ENCODE data around the gene UGT1A9.
"Not testable (repeated sequence)": the region's sequence is repeated elsewhere in the genome, so short reads cannot be mapped to it uniquely, and the experiment has no call there.

The UGT1A9 gene

DNA sequence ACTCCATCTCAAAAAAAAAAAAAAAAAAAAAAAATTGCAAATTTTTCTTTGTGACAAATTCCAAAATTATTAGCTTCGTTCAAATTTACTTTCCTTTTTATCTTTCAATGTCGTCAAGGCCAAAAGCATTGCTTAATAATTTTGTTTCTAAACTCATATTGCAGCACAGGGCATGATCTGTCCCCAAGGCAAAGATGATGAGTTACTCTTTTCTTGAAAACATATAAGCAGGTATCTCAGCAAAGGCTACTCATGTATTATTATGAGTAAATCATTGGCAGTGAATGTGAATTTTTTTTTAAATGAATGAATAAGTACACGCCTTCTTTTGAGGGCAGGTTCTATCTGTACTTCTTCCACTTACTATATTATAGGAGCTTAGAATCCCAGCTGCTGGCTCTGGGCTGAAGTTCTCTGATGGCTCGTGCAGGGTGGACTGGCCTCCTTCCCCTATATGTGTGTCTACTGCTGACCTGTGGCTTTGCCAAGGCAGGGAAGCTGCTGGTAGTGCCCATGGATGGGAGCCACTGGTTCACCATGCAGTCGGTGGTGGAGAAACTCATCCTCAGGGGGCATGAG lies 9.9 kb downstream of the UGT1A9 start, which contains the start of gene UGT1A7:
Gene UGT1A7, plus strand, starts transcription at position 381 of the 579 bp plus-strand sequence. Its CDS starts 37 bp downstream, at position 418.
- DNase-seq, result no peak

DNA sequence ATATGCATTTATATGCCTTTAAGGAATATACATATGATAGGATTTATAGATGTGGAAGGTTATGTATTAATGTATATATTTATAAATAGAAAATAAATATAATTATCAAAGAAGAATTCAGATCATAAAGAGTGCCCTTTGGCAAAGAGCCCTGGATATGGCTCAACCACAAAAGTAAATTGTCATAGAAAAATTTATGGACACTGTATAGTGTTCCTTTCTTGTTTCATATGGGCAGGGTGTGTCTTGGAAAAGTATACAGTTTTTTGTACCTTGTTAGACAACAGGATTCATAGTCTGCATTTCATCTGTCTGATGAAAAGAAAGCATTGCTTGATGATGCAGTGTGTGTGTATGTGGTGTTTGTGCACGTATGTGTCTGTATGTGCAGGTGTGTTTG lies 12.9 kb downstream of the UGT1A9 start:
- DNase-seq, result no peak

DNA sequence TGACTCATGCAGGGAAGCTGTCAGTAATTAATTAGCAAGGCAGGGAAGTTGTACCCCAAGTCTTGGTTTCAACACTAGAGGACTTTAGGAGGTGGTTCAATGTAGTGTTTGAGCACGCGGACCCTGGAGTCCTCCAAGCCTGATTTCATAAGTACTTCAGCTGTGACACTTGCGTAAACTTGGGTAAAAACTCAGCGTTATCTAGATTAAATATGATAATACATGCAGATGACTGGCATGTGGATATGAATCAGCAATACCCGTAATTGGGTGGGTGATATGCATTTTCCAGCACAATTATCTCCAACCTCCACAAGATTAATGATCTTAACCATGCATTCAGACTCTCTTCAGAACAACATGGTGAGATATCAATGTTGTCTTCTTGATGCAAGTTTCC lies 15.2 kb downstream of the UGT1A9 start:
- DNase-seq, result no peak

DNA sequence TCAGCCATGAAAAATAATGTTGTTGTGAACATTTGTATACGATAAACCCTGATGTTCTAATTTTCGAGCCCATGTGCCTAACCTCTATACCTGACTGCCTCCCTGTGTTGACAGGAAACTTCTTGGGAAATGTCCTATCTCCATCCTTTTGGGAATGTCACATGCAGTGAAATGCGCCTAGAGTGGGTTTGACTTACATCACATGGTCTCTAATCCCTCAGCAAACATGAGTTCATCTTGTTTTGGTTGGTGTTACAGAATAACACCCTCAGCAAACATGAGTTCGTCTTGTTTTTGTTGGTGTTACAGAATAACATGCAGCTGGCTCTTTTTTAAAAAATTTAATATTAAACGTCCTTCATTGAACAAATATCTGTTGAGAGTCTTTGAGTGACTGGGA lies 16.6 kb downstream of the UGT1A9 start:
- no peak for DNase-seq

DNA sequence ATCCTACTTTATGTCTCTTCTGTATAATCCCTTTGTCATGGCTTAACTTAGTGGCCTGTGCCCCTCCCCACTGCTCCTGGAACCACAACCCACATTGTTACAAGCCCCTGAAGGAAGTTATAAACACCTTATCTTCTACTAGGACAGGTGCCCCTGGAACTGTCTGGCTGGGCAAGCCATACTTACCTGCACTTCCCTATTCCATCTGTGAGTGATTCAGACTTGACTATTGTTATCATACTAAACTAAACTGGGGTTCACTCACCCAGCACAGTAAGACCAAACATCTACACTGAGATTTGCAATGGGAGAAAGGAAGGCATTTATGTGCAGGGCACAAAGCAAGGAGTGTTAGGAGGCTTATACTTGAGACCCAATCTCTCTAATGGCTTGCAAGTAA lies 17.3 kb downstream of the UGT1A9 start:
- no peak for DNase-seq

DNA sequence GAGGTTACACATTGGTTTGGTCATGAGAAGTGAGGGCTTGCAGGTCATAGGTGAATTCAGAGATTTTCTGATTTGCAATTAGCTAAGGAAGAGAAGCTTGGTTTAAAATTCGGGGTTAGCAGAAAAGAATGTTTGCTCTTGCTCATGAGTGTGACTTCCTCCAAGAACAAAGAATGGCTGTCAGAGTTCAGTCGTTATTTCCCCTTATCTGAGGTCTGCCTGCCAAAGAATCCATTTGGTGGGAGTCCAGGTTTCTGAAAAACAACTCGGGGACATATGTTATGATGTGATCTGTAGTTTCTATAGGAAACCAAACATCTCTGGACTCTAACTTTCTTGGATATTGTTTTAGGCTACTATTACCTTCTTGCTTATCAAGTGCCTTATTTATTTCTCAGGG lies 17.8 kb downstream of the UGT1A9 start:
- DNase-seq, result no peak

DNA sequence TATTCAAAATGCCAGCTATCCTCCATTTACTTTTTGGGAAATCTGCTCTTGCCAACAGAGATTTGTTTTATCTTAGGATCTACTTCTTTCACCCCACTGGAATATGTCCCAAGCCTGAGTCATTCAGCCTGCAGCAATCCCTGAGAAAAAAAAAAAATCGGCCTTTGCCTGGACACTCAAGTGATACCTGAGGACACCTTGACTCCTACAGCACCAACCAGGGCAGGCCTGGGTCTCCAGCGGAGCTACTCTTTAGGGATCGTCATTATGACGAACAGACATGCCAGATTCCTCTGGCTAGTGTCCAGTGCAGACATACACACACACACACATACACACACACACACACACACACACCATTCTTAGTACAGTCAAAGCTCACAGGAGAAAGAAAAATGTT lies 18.7 kb downstream of the UGT1A9 start:
- no peak for DNase-seq

DNA sequence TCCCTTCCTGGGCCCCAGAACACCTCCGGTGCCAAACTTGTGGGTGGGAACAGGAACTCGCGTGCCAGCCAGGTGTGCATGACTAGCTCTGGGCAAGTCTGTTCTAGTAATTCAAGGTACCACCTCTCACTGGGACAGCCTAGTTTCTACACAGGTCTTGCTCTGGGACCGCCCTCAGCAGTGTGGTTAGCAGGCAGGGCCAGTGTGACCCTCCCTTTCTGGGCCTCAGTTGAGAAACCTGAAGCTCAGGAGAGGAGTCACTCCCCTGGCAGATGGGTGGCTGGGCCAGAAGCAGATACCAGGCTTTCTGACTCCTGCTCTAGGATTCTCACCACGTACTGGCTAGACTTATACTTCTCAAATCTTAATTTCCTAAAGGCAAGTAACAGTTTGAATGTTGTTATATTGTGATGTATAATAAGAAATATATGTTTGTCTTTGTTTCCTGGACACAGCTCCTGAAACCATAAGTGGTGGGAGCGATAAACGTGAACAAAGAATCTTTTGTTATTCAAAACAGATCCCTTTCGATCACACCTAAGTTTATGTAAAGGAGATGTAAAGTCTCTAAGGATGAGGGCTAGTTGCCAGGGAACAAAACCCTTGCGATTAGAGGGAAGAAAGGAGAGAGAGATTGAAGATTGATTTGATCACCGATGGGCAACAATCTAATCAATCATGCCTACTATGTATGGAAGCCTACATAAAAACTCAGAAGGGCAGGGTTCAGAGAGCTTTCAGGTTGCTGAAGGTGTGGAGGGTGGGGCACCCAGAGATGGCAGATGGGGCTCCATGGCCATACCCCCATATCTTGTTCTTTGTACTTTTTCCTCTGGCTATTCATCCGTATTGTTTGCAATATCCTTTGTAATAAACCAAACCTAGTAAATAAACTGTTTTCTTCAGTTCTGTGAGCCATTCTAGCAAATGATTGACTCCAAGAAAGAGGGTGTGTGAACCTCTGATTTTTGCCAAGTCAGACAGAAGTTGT lies 20.0 kb downstream of the UGT1A9 start:
- DNase-seq, result no peak

DNA sequence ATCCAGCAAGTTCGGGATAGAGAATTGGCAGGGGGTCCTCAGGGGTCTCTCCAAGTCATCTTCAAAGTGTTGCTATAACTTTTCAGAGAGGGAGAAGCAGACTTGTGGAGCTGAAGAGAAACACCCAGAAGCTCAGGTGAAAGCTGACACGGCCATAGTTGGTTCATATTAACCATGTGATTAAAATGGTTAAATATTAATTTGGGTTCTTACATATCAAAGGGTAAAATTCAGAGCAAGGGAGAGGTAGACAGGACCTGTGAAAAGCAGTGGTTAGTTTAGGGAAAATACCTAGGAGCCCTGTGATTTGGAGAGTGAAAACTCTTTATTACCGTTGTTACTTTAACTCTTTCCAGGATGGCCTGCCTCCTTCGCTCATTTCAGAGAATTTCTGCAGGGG lies 20.9 kb downstream of the UGT1A9 start, which contains the start of gene UGT1A6:
Gene UGT1A6, plus strand, starts transcription at position 243 of the 400 bp plus-strand sequence. Its CDS starts 115 bp downstream, at position 358.
- DNase-seq, result no peak

DNA sequence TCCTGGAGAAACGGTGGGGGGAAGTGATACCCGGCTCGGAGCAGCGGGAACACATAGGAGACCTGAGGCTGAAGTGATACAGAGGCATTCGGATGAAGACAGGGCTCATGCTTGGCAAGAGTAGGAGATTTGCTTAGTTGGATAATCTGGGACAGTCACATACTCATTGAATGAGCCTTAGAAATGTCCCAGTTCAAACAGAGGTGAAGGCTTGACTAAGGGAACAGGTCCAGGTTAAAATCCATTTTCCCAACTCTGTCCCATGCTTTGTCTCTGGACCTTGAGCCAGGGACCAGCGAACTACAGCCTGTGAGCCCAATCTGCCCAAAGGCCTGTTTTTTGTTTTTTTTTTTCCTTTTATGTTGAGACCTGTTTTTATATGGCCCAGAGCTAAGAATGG lies 22.3 kb downstream of the UGT1A9 start:
- no peak for DNase-seq

DNA sequence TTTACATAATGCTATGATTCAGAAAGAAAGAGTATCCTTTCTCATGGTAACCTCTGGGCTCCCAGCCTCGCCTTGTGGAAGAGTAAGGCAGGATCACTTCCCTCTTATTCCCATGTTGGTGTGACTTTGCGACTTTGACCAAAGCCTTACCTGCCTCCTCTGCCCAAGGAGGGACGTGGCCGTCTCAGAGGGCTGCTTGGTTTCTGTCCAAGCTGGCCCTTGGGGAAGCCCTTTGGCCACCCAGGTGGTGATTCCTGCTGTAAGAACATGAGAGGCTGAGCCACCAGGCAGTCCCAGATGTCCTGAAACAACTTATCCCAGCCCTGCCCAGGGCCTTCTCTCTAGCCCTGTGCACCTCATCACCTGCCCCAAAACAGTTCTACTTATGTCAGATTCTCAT lies 27.0 kb downstream of the UGT1A9 start:
- DNase-seq, result no peak

DNA sequence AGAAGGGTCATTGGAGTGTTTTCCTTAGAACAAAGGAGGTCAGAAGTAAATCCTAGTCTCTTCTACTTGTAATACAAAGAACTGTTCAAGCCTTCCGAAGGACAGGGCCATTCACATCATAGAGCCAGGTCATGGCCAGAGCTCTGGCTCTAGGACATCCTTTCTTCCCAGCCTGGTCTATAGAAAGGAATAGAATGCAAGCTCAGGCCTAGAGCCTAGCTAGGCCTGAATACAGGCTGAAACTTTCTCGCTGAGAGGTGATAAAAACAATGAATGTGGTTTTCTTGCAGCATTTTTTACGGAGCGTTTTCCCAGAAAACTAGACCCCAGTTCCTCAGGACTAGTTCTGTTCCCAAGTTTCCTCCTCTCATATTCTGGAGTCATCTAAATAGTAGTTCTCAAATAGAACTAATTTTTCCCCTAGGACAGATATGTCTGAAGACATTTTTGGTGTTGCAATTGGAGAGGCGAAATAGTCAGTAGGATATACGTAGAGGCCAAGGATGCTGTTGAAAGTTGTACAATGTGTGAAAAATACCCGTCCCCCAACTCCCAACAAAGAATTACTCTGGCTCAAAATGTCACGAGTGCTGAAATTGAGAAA lies 27.8 kb downstream of the UGT1A9 start:
- DNase-seq, result no peak

DNA sequence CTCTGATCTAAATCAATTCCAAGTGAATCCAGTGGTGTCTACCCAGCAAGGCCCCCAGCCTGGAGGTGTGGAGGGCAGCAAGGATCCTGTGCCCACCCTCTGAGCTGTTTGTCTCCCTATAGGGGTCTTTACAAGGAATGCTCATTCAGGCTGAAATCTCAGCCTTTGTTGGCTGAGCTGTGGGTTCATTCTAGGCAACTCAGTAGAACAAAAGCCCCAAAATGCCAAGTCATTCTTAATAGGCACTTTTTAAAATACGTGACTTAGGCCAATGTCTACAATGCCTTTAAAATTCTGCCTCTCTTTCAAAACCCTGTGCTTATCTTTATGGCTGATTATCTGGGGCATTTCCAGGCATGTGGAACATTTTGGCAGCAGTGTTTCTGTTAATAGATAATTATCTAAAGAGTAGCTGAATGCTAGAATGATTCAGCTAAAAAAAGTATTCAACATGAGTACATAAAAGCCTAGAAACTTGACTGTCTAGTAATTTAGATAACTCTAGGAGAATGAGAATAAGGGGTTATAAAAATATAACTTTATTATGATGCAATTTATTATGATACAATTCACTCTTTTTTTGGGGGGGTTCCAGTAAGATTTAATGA lies 28.4 kb downstream of the UGT1A9 start:
- DNase-seq, result no peak

DNA sequence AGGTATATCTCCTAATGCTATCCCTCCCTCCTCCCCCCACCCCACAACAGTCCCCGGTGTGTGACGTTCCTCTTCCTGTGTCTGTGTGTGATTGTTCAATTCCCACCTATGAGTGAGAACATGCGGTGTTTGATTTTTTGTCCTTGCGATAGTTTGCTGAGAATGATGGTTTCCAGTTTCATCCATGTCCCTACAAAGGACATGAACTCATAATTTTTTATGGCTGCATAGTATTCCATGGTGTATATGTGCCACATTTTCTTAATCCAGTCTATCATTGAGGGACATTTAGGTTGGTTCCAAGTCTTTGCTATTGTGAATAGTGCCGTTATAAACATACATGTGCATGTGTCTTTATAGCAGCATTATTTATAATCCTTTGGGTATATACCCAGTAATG lies 29.1 kb downstream of the UGT1A9 start:
- not testable (repeated sequence) for DNase-seq

DNA sequence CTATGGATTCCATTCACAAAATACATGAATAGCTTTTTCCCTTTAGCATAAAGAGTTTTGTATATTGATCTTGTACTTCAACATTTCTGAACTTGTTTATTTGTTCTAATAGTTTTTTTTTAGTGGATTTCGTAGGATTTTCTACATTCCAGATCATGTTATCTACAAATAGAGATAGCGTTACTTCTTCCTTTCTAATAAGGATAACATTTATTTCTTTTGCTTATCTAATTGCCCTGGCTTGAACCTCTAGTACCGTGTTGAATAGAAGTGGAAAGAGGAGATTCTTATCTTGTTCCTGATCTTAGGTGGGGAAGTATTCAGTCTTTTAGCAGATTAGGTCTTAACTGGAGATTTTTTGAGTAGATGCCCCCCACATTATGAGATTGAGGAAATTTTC lies 30.5 kb downstream of the UGT1A9 start:
- no peak for DNase-seq

DNA sequence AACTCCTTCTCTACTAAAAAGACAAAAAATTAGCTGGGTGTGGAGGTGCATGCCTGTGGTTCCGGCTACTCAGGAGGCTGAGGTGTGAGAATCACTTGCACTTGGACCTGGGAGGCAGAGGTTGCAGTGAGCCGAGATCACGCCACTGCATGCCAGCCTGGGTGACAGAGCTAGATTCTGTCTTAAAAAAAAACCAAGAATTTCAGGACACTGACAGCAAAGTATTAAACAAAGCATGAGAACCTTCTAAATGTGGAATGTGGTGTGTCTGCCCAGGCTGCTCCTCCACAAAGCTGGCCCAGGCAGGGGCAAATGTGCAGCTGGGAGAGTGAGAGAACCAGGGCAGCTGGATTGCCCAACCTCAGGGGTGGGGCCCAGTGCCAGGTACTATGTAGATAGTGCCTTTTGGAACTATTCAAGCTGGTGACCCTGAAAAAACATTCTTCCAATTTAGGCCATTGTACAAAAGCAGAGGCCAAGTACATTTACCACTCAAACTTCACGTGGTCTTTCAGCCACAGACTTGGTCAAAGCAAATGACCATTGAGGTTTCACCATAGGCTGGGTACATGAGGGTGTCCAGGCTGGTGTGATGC lies 34.3 kb downstream of the UGT1A9 start:
- no peak for DNase-seq

DNA sequence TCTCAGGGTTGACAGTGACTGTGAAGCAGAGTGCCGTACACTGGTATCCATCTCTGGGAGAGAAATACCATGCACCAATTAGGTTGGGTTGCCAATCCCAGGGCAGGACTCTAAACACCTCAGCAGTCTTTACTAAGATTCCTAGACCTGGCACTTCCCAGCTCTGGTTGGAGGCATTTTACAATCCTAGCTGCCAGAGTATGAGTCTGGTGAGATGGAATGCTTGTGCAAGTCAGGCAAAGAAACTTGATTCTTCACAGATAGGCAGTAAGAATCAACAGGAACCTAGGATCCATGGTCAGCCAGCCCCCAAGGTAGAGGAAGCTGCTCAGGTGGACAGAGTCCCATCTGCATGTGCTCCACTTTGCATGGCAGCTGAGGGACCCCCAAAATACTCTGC lies 35.0 kb downstream of the UGT1A9 start:
- DNase-seq, result no peak

DNA sequence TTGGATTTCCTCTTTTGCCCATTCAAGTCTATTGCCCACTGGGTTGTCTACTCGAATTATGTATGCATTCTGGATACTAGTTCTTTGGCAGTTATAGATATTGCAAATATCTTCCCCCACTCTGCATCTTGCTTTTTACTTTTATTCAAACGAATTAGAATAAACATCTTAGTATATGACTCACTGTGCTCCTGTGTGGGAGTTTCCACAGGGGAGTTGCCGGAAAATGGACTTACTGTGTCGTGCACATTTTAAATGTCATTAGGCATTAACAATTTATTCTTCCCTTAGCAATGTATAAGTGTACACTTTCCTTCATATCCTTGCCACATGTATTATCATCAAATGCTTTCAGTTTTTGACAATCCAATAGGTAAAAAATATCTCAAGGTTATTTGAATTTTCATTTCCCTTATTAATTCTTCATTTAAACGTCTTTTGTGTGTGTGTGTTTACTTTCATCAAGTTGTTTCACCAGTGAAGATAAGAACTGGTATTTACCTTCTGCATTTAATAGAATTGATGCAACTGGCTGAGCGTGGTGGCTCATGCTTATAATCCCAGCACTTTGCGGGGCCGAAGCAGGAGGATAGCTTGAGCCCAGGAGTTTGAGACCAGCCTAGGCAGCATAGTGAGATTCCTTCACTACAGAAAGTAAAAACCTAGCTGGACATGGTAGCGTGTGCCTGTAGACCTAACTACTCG lies 36.4 kb downstream of the UGT1A9 start:
- no peak for DNase-seq

DNA sequence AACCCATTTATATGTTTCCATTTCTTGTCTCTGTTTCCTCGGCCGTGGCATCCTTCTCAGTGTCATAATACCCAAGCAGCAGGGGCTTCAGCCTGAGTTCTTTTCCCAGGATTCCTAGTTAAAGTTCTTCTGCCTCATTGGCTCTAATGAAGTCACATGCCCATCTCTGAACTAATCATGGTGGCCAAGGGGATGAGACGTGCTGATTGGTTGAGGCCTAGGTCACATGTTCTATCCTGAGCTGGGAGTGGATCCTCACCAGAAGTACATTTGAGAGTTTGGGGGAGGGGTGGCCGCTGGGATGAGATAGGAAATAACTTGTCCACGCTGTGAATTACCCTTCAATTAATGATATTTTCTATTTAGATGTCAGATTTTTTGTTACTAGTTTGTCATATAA lies 37.2 kb downstream of the UGT1A9 start:
- no peak for DNase-seq

DNA sequence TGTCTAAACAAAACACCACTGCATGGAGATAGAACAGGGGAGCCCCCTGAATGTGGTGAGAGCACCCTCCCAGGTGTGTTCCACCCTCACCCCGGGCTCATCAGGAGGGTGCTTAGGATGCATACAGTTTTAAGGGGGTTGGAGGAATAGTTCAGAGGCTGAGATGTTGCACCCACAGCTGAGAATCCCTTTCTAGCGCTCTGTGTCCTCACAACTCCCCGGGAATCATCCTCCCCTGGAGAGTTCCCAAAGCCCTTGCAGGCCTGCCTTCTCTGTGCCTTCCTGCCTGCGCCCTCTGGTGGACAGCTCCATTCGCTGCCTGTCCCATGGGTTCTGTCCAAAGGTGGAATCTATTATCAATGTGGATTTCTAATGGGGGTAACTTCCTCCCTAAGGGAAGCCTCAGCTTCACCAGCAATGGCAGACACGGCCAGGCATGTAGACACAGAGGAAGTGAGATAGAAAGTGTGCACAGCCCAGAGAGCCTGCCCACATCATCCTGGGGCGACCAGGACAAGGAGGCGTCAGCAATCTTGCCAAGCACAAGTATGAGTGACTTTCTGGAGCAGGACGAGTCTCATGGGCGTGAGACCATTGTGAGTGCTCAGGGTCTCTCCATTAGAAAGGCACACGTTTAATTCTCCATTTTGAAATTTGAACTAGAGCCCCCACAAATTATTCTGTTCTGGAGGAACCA lies 39.8 kb downstream of the UGT1A9 start:
- DNase-seq, result peak; percentile 25 to 74

DNA sequence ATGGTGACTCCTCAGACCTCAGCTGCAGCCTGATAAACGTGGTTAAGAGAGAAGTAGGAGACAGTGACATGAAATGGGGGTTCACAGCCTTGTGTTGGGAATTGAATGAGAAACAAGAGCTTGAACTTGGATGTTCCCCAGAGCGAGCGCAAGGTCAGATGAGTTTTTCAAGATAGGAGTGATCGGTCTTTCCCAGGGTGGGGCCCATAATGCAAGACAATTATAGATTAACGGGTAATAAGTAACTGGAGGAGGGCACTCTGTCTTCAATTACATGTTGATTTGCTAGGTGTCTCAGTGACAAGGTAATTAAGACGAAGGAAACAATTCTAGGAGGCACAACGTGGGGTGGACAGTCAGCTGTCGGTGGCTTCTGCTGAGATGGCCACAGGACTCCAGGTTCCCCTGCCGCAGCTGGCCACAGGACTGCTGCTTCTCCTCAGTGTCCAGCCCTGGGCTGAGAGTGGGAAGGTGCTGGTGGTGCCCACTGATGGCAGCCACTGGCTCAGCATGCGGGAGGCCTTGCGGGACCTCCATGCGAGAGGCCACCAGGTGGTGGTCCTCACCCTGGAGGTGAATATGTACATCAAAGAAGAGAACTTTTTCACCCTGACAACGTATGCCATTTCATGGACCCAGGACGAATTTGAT lies 41.0 kb downstream of the UGT1A9 start, which contains the start of gene UGT1A5:
Gene UGT1A5, plus strand, starts transcription at position 297 of the 651 bp plus-strand sequence. Its CDS starts 85 bp downstream, at position 382.
- no peak for DNase-seq
